WI38 (cell line): ENCODE results near the gene KIF12.

ENCODE experiments used
- H3K4me3 ChIP-seq: 2 replicates; pipeline ENCODE4 v1.5.1; 2011; ENCODE audit warnings: low read depth, mild to moderate bottlenecking, control low read depth, low read length
- TF ChIP-seq, protein P1 (sequence below): IDR thresholded peaks from 2 replicates; pipeline ENCODE4 v1.5.1; 2012; ENCODE audit warnings: low read depth, mild to moderate bottlenecking, control low read depth, low read length

Gene KIF12

DNA sequence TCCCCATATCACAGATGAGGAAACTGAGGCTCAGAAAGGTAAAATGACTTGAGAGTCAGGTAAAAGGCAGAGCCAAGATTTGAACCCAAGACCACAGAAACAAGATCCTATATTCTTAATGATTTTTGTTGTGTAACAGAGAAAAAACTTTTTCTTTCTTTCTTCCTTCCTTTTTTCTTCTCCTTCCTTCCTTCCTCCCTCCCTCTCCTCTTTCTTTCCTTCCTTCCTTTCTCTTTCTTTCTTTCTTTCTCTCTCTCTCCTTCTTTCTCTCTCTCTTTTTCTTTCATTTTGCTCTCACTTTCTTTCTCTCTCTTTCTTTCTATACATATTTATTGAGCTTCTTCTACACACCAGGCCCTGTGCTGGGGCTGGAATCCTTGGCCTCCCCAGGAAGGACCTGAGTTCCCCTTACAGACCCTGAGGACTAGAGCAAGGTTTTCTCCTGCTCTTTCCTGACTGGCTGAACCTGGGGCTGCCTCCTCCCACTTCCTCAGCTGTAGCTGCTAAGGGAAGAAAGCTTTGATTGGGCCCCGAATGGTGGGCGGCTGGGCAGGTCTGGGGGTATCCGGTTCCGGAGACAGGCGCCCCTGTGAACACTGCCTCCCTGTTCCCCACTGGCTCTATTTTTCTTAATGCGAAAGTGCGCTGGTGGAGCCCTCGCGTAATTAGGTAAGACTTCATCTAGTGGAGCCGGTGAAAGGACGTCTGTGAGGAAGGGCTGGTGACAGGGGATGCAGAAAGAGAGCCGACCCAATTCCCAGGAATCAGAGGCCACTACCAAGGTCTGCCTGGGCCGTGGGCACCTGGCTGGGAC lies 27.4 kb upstream of the KIF12 start:
- TF ChIP-seq, protein P1, sequence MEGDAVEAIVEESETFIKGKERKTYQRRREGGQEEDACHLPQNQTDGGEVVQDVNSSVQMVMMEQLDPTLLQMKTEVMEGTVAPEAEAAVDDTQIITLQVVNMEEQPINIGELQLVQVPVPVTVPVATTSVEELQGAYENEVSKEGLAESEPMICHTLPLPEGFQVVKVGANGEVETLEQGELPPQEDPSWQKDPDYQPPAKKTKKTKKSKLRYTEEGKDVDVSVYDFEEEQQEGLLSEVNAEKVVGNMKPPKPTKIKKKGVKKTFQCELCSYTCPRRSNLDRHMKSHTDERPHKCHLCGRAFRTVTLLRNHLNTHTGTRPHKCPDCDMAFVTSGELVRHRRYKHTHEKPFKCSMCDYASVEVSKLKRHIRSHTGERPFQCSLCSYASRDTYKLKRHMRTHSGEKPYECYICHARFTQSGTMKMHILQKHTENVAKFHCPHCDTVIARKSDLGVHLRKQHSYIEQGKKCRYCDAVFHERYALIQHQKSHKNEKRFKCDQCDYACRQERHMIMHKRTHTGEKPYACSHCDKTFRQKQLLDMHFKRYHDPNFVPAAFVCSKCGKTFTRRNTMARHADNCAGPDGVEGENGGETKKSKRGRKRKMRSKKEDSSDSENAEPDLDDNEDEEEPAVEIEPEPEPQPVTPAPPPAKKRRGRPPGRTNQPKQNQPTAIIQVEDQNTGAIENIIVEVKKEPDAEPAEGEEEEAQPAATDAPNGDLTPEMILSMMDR, result no peak
- no peak overlapping the region for H3K4me3 ChIP-seq

DNA sequence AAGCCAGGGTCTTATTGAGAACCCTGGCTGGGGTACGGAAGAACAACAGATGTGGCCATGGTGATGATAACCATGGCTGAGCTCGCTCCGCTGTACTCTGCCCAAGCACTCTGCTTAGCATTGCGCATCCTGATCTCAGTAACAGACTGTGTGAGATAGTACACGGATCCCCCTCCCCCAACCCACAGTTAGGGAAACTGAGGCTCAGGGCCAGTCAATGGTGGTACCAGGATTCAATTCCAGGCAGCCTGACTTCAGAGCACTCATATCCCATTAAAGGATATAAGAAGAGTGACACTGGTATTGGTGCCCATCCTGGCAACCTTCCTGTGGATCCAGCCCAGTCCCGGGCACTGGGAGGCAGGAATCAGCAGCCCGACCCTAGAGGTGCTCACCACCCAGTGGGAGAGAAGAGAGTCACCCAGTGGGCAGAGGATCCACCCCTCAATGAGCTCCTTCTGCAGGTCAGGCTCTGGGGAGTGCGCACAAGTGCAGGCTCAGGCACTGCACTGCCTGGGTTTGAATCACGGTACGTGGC lies 26.5 kb upstream of the KIF12 start:
- TF ChIP-seq, protein P1, result no peak
- H3K4me3 ChIP-seq, result no peak overlapping the region

DNA sequence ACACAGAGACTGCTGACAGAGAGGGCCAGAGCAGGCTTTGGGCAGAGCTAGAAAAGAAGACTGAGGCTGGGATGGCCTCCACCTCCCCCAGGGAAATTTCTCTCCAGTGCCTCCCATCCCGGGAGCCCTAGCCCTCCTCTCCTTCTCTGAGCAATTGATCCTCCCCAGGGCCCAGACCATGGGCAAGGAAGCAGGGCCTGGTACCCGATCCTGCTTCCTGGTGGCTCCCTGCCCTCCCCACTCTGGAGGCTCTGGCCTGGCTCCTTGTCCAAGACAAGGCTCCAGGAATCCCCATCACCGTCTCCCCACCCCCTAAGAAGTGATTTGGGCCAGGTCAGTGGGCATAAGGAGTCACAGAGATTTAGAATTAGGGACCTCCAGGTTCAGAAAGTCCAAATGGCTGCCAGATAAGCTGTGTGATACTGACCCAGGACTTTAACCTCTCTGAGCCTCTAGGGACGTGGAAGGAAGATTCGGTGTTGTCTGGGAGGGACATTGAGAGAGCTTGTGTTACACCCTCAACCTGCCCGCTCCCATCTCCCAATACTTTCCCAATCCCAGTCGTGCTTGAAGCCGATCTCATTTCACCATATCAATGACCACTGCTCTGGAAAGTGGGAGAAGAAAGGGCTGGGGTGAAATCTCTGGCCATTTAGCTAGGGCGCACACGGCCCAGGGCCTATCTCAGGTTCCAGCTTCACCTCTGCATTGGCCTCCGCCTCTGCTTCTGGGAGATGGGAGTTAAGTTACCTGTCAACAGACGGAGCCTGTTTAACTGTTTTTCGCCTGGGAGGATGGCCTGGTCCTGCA lies 25.8 kb upstream of the KIF12 start:
- TF ChIP-seq, protein P1, result no peak
- H3K4me3 ChIP-seq, result no peak overlapping the region

DNA sequence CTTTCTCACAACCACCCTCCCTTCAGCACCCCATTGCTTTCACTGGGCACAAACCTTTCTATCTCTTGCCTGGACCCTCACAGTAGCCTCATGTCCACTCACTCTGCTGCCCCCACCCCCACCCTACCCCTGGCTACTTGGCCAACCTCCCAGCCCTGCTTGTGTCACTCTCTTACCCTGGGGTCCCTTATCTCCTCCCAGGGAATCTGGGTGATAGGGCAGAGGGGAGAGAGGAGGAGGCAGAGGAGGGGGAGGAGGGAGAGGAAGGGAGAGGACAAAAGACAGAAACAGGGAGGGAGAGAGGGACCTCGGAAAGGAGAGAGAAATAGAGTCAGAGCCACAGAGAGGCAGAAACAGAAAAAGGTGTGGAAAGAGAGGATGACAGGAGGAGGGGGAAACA lies 25.0 kb upstream of the KIF12 start:
- TF ChIP-seq, protein P1, result no peak
- H3K4me3 ChIP-seq, result no peak overlapping the region

DNA sequence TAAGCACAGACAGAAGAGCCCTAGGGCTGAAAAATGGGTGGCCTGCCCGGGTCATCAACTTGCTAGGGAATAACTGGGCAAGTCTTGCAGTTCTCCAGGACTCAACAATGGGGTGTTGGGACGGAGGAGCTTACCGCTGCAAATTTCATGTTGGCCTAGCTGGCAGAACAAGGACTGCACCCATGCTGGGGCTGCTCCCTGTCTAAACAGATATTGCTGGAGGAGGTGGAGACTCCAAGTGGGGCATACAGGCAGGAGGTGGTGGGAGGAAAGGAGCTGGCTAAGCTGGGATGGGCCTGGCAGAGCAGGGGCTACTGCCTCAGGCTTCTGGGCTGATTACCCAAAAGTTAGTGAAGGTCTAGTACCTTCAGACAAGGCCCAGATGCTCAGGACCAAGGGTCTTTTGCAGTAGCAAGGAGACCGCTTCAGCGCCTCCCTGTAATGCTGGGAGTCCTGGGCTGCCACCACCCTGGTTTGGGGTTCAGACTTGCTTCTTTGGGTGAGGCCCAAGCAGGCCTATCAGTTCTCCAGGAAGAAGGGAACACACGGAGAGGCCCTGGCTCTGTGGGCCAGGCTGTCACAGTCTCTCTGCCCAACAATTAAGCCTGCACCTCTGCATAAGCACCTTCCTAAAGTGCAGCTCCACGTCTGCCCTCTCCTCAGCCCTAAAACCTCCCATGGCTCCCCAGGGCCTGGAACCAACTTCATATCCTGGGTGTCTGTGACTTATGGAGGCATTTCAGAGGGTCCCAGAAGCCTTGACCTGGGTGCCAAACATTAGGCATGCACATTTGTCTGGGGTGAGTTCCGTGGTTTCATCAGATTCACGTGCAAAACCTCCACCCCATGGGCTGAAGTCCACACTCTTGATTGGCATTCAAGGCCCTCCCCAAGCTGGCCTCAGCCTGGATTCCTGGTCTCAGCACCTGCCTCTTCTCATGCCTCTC lies 24.2 kb upstream of the KIF12 start:
- no peak overlapping the region for H3K4me3 ChIP-seq
- TF ChIP-seq, protein P1, result no peak

DNA sequence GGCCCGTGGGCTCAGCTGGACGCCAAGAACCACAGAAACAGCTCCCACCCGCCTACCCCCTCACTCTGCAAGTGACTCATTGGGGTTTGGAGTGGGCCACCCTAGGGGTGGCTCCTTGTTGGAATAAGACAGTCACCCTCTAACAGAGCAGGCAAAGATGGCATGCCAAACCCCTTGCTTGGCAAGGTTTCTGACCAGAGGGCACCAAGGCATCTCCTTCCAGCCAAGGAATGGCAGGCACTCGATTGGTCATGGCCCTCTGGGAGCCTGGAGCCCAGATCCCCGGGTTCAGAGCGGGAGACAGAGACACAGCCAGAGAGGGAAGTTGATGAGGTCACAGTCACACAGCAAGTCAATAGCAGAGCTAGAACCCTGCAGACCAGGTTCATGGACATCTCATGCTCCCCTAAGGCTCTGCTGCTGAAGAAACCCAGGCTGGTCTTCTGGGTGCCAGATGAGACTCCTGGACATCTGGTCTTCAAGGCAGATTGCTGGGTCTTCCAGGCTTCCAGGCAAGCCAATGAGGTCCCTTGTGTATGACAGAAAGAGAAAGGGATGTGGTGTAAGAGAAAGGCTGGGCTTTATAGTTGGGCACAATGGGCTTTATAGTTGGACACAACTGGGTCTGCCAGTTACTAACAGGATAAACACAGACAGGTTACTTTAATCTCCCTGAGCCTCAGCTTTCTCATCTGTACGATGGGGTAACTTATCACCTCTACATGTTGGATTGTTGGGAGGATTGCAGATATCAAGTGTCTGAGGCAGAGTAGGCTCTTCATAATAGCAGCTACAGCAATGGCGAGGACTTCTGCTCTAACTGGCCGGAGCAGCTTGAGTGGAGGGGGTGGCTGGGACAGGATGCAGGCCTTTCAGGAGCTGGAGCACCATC lies 23.3 kb upstream of the KIF12 start:
- TF ChIP-seq, protein P1, result no peak
- no peak overlapping the region for H3K4me3 ChIP-seq
